Muscle layer of colon (tissue), 2 donors: Measurements from ENCODE around the gene GNPTAB.

ENCODE experiments used
- H3K27ac ChIP-seq: one replicate; pipeline ENCODE4 v1.7.0; 2013; ENCODE audit warnings: low read depth, mild to moderate bottlenecking, low read length, moderate library complexity
- H3K27me3 ChIP-seq, 2 donors: one replicate each; pipeline ENCODE4 v1.7.0; 2013; ENCODE audit warnings: low read length in 2 of 2, mild to moderate bottlenecking in 2 of 2; ENCODE audit not compliant: insufficient read depth in 2 of 2, control insufficient read depth in 1 of 2
- H3K36me3 ChIP-seq: one replicate; pipeline ENCODE4 v1.7.0; 2013; ENCODE audit warnings: mild to moderate bottlenecking, low read length; ENCODE audit not compliant: insufficient read depth
- H3K4me1 ChIP-seq: one replicate; pipeline ENCODE4 v1.7.0; 2013; ENCODE audit warnings: mild to moderate bottlenecking, low read length; ENCODE audit not compliant: insufficient read depth
- H3K4me3 ChIP-seq, 2 donors: one replicate each; pipeline ENCODE4 v1.7.0; 2013; ENCODE audit warnings: low read length in 2 of 2, low read depth in 1 of 2, mild to moderate bottlenecking in 1 of 2, moderate library complexity in 1 of 2
- H3K9ac ChIP-seq: one replicate; pipeline ENCODE4 v1.7.0; 2013; ENCODE audit warnings: low read length
- H3K9me3 ChIP-seq: one replicate; pipeline ENCODE4 v1.7.0; 2013; ENCODE audit warnings: mild to moderate bottlenecking, low read length
- donor health status: abdominal sarcoma.
- donor health status: Adenocarcinoma of cecum.

Gene GNPTAB

GRCh38 chr12:101781834-101782233 is 48.9 kb downstream of the GNPTAB start:
- Histone ChIP-seq H3K27me3 (no peaks in the 10 kb centered on the region), H3K36me3 (peaks cover 15% of the 10 kb centered on the region), H3K27ac (no peak overlapping the region), H3K9me3 (no peaks in the 10 kb centered on the region), H3K9ac (no peak overlapping the region), H3K4me1 (no peaks in the 10 kb centered on the region), H3K4me3 (no peak overlapping the region)

GRCh38 chr12:101780599-101780998 is 50.2 kb downstream of the GNPTAB start:
- no peaks in the 10 kb centered on the region for H3K9me3 ChIP-seq
- H3K4me3 ChIP-seq, result no peak overlapping the region

GRCh38 chr12:101779626-101780025 is 51.1 kb downstream of the GNPTAB start:
- peaks cover 16% of the 10 kb centered on the region for H3K36me3 ChIP-seq
- no peak overlapping the region for H3K27ac ChIP-seq
- no peaks in the 10 kb centered on the region for H3K9me3 ChIP-seq
- no peaks in the 10 kb centered on the region for H3K27me3 ChIP-seq
- H3K4me1 ChIP-seq, result no peaks in the 10 kb centered on the region
- H3K4me3 ChIP-seq, result no peak overlapping the region
- H3K9ac ChIP-seq, result no peak overlapping the region

More at GRCh38 chr12:101780599-101780998, 50.2 kb downstream of the GNPTAB start:
- Histone ChIP-seq H3K27me3 (no peaks in the 10 kb centered on the region), H3K27ac (no peak overlapping the region), H3K4me1 (no peaks in the 10 kb centered on the region), H3K9ac (no peak overlapping the region), H3K36me3 (peaks cover 16% of the 10 kb centered on the region)

GRCh38 chr12:101779200-101779599 is 51.6 kb downstream of the GNPTAB start:
- H3K9me3 ChIP-seq, result no peaks in the 10 kb centered on the region
- no peak overlapping the region for H3K4me3 ChIP-seq
- H3K27me3 ChIP-seq, result no peaks in the 10 kb centered on the region
- H3K36me3 ChIP-seq, result peaks cover 16% of the 10 kb centered on the region
- H3K4me1 ChIP-seq, result no peaks in the 10 kb centered on the region
- H3K9ac ChIP-seq, result no peak overlapping the region
- no peak overlapping the region for H3K27ac ChIP-seq

- no peaks in the 10 kb centered on the region for H3K27me3 ChIP-seq
- no peak overlapping the region for H3K4me3 ChIP-seq
- no peaks in the 10 kb centered on the region for H3K4me1 ChIP-seq
- H3K27ac ChIP-seq, result no peak overlapping the region
- H3K36me3 ChIP-seq, result peaks cover 16% of the 10 kb centered on the region
- no peaks in the 10 kb centered on the region for H3K9me3 ChIP-seq
- no peak overlapping the region for H3K9ac ChIP-seq
Measured at GRCh38 chr12:101777978-101778377, 52.8 kb downstream of the GNPTAB start.

- H3K9me3 ChIP-seq, result no peaks in the 10 kb centered on the region
- no peak overlapping the region for H3K4me3 ChIP-seq
- H3K27ac ChIP-seq, result no peak overlapping the region
- no peaks in the 10 kb centered on the region for H3K4me1 ChIP-seq
- H3K9ac ChIP-seq, result no peak overlapping the region
- H3K27me3 ChIP-seq, result no peaks in the 10 kb centered on the region
- H3K36me3 ChIP-seq, result peaks cover 16% of the 10 kb centered on the region
Measured at GRCh38 chr12:101777485-101777884, 53.3 kb downstream of the GNPTAB start.

- H3K27me3 ChIP-seq, result no peaks in the 10 kb centered on the region
- no peaks in the 10 kb centered on the region for H3K4me1 ChIP-seq
- no peak overlapping the region for H3K9ac ChIP-seq
- peaks cover 16% of the 10 kb centered on the region for H3K36me3 ChIP-seq
- no peaks in the 10 kb centered on the region for H3K9me3 ChIP-seq
- no peak overlapping the region for H3K27ac ChIP-seq
- no peak overlapping the region for H3K4me3 ChIP-seq
Measured at GRCh38 chr12:101775816-101776215, 54.9 kb downstream of the GNPTAB start.

GRCh38 chr12:101773650-101774162 is 57.1 kb downstream of the GNPTAB start:
- Histone ChIP-seq H3K27me3 (no peaks in the 10 kb centered on the region), H3K4me3 (no peak overlapping the region), H3K27ac (no peak overlapping the region), H3K36me3 (peaks cover 24% of the 10 kb centered on the region), H3K9me3 (no peaks in the 10 kb centered on the region), H3K9ac (no peak overlapping the region), H3K4me1 (no peaks in the 10 kb centered on the region)

- H3K4me3 ChIP-seq, result no peak overlapping the region
- peaks cover 34% of the 10 kb centered on the region for H3K36me3 ChIP-seq
- no peak overlapping the region for H3K9ac ChIP-seq
- no peak overlapping the region for H3K27ac ChIP-seq
- no peaks in the 10 kb centered on the region for H3K27me3 ChIP-seq
- no peaks in the 10 kb centered on the region for H3K9me3 ChIP-seq
- H3K4me1 ChIP-seq, result no peaks in the 10 kb centered on the region
Measured at GRCh38 chr12:101772012-101772775, 58.6 kb downstream of the GNPTAB start.

GRCh38 chr12:101769865-101770264 is 60.9 kb downstream of the GNPTAB start:
- no peaks in the 10 kb centered on the region for H3K9me3 ChIP-seq
- H3K4me3 ChIP-seq, result no peak overlapping the region
- peaks cover 25% of the 10 kb centered on the region for H3K36me3 ChIP-seq
- H3K9ac ChIP-seq, result no peak overlapping the region
- H3K27me3 ChIP-seq, result no peaks in the 10 kb centered on the region
- no peak overlapping the region for H3K27ac ChIP-seq
- no peaks in the 10 kb centered on the region for H3K4me1 ChIP-seq

- Histone ChIP-seq H3K27ac (no peak overlapping the region), H3K9me3 (no peaks in the 10 kb centered on the region), H3K9ac (no peak overlapping the region), H3K36me3 (peaks cover 25% of the 10 kb centered on the region), H3K27me3 (no peaks in the 10 kb centered on the region), H3K4me1 (no peaks in the 10 kb centered on the region), H3K4me3 (no peak overlapping the region)
Measured at GRCh38 chr12:101768781-101769180, 62.0 kb downstream of the GNPTAB start.

GRCh38 chr12:101767537-101767936 is 63.2 kb downstream of the GNPTAB start:
- Histone ChIP-seq H3K36me3 (peaks cover 25% of the 10 kb centered on the region), H3K27me3 (no peaks in the 10 kb centered on the region), H3K9ac (no peak overlapping the region), H3K4me3 (no peak overlapping the region), H3K9me3 (no peaks in the 10 kb centered on the region), H3K27ac (no peak overlapping the region), H3K4me1 (no peaks in the 10 kb centered on the region)
